ENCODE data around the gene TMEM178B.
A peak's percentile ranks its signal among the peaks of the same experiment; 100 is the strongest.

TMEM178B gene

DNA sequence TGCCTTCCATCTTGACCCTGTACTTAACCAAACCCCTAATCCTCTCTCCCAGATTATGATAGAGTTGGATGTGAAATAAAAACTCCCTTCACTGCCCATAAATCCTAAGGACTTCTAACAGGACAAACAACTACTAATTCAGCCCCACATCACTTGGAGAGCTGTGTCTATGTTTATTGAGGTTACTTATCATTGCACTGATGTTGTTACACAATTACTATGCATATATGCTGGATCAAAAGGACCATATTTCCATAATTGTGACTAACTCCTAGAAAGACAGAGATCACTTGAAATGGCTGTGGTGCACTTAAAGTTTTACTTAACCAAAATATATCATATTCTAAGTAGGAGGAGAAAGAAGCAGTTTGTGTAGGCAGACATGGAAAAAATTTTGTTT is 332.5 kb downstream of the TMEM178B start:
- DNase-seq, result no peak

DNA sequence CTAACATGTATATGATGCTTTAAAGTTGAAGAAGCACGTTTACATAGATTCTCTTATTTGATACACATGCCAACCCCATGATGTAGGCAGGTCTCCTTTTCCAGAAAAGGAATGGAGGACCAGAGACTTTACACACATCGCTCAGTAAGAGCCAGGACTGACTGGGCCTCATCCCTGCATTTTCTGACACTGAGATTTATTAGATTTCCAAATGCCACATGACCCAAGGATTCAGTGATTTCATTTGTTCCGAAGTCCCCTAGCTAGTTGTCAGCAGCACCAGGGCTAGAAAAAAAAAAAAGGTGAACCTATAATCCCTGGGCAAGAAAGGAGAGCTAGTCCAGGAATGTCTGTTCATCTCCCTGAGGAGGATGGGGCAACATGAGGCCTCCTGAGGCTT is 334.0 kb downstream of the TMEM178B start:
- DNase-seq, result no peak

DNA sequence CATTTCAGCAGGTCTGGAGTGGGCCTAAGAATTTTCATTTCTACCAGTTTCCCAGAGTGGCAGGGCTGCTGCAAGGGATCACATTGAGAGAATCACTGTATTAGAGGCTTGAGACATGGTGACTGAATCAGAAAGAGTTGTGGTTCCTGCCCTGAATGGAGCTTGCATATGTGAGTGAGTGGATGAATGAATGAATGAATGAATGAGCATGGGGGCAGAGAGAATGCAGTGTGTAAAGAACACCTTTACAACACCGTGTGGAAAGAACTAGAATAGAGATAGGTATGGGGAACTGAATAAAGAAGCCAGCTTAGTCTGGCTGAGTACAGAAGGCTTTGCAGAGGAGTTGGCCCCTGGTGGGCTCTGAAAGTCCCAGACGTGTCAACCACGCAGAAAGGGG is 334.6 kb downstream of the TMEM178B start:
- DNase-seq, result no peak

DNA sequence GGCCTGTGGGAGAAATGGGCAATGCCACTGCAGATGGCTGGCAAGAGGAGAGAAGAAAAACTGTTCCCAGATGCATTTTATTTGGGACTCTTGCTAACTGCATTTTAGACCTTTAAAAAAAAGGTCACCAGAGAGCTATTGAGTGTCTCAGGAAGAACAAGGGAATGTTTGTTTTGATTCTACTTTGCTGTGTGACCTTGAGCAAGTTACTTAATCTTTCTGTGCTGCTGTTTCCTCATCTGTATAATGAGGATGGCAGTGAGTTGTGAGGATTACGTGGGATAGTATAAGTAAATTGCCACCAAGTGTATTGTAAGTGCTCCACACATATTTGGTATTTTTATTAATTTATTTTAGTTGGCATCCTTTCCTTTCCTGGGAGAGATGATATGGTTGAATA is 335.4 kb downstream of the TMEM178B start:
- no peak for DNase-seq

DNA sequence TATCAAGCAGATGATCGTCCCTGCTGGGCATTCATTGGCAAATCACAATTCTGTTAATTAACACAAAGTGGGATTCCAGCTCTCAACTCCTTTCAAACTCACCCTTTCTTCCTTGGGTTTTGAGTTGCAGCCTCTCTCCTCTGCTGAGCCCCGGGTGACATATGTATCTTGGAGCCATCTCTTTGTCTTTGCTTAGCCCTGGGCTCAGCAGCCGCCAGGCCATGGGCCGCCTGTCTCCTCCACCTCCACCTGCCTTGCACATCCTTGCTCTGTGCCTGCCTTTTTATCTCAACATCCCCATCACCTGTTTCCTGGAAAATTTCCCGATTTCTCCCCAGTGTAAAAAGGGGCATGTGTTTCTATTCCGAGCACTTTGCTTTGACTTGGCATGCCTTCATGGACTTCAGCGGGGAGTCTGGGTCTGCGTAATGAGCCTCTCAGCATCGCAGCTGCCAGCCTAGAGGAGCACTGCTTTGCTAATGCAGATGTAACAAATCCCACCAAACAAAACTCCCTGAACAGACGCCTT is 336.0 kb downstream of the TMEM178B start:
- no peak for DNase-seq

DNA sequence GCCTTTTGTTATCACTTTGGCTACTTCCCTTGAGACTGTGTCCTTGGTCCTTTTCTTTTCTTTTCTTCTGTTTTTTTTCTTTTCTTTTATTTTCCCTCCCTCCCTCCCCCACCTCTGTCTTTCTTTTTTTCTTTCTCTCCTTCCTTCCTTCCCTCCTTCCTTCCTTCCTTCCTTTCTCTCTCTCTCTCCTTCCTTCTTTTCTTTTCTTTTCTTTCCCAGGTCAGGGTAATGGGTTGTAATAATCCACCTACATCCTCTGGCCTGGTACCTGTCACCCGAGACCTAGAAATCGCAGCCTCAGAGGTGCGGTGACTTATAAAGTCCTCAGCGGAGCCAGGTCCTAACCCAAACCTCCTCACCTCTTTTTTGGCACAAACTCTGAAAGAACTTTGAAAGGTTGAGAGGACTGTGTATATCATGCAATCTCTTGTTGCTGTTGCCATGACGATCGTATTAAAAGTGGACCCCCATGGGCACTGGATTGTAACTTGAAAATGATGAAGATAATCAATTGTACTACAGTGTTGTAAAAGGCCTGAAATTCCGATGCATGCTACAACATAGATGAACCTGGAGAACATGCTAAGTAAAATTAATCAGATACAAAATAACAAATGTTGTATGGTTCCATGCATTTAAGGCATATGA is 336.6 kb downstream of the TMEM178B start:
- DNase-seq, result no peak

DNA sequence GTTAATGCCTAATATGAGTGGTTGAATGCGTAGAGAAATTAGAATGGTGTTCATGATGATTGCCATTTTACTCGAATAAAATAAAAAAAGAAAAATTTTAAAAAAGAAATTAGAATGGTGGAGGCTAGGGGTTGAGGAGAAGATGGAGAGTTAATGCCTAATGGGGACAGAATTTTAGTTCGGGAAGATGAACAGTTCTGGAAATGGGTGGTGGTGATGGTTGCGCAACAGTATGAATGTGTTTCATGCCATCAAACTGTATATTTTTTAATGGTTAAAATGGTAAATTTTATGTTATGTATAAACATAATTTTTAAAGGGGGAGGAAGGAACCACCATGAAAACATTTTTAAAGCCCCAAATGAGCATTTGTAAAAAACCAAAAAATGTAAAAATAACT is 337.3 kb downstream of the TMEM178B start:
- no peak for DNase-seq

DNA sequence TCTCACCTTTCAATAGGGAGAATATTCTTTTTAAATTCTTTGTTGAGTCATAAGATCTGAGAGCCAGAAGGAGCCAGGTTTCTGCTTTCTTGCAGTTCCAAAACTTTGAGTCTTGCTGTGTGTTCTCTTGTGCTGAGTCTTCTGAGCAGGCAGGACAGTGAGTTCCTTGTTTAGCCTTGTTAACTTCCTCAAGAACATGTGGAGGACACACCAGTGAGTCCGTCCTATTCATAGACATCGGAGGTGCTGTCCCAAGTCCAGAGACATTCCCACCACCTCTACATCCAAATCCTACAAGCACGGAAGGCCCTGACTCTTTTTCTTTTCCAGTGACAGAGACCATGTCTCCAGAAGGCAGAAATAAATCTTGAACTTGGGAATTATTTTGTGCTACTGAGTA is 342.1 kb downstream of the TMEM178B start:
- no peak for DNase-seq

DNA sequence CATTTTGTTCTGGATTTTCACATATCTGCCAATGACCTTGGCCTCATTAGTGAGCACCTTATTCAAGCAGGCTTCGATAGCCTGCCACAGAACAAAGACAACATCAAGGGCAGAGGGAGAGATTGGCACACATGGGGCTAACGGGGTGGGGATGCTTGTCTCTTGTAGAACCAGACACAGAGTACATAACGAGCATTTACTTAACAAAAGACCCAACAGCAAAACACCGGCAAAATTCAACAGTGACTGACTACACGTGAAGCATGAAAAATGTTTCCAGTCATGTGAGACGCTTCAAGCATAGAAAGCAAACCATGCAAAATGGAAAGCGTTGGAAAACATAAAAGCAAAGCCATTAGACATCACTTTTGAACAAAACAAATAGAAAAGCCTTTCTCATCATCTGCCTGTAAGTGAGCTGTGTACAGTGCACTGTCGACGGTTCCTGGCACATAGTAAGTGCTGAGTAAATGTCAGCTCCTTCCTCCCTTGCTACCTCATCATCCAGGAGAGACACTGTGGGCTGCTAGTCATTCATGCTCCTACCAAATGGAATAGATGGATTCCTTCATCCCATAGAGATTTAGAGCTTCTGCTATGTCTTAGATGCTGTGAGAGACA is 342.9 kb downstream of the TMEM178B start:
- DNase-seq, result peak; percentile 96

DNA sequence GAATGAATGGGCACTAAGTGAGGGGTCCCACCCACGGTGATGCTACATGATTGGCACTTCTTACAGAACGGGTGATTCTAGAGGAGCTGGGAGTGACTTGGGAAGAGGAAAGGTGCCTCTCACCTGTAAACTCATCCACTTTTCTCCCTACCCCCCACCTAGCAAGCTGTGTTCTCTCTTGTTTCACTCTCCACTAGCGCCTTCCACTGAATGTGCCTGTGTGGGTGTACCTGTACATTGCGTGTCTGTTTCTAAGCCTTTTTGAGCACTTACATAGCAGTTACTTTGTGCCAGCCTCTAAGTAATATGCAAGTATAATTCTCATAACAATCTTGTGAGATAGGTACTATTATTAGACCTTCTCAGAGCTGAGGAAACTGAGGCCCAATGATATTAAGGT is 343.6 kb downstream of the TMEM178B start:
- DNase-seq, result no peak

DNA sequence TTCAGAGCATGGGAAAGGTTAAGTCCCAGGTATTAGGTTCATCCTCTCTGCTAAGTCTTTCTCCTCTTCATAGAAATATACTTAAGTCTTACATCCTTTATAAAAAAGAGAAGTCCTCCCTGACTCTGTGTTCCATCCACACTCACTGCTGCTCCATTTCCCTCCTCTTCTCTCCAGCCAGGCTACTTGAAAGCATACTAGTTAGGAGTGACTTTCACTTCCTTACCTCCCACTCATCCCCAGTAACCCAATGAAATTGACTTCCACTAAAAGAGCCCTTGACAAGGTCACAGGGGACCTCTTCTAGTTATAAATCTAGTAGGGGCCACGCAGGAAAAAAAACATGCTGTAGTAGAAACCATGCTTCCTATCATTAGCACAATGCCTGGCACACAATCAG is 344.2 kb downstream of the TMEM178B start:
- DNase-seq, result no peak

DNA sequence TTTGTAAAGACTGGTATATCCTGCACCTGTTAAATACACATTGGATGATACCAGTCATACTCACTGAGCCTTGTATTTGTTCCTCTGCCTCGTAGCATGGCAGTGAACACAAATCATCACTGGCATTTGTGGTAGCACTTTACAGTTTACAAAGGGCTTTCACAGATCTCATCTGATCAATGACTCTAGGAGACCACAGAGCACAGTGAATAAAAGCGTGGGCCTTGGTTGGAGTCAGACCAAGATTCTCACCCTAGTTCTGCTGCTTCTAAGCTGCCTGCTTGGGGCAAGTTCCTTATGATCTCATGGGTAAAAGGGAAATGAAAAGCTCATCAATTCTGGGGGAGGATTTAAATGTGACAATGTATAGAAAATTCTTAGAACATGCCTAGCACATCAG is 347.4 kb downstream of the TMEM178B start:
- no peak for DNase-seq

DNA sequence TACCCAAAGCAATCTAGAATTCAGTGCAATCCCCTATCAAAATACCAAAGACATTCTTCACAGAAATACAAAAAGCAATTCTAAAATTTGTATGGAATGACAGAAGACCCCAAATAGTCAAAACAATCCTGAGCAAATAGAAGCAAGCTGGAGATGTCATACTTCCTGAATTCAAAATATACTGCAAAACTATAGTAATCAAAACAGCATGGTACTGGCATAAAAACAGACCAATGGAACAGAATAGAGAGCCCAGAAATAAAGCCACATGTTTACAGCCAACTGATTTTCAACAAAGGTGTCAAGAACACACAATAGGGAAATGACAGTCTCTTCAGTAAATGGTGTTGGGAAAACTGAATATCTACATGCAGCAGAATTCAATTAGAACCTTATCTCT is 353.3 kb downstream of the TMEM178B start:
- no peak for DNase-seq

DNA sequence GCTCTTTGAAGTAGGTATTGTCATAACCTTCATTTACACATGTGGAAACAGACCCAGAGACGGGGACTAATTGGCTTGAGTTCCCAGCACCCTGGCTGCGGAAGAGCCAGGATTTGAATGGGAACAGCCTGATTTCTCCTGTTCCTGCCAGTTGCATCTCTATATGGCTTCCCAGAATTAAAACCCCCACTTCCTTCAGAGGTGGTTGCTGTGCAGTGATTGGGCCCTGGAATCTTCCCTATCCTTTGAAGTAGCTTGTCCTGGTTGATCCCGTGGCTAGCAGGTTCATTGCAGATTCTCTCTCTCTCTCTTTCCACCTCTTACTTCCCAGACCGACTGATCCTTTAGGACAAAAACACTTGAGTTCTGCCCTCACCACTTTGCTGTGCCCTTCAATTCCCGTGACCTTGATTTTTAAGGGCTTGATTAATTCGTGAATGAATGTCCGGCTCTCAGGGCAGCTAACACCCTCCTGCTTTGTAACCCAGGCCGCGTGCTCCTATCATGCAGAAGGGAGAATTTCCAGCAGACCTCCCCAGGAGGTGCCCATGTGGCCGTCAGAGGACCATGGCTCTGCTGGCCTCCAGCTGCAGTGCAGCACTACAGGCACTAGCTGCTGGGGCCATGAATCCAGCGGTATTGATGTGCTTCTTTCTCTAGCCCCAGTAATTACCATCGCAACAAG is 356.7 kb downstream of the TMEM178B start:
- peak; percentile 53 for DNase-seq

DNA sequence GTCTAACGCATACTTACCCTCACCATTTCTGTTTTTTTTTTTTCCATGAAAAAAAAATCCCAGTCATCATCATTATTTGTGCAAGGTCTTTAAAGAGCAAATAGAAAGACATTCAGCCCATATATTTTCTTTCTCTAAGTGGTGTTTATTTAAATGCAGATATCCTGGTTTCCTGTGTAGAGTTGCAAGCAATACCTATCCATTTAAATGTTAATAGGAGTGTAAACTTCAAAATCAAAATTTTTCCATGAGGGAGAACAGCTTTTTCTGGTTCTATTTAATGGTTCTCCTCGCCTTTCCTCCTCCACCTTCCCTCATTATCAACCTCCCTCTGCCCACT is 357.2 kb downstream of the TMEM178B start:
- no peak for DNase-seq

DNA sequence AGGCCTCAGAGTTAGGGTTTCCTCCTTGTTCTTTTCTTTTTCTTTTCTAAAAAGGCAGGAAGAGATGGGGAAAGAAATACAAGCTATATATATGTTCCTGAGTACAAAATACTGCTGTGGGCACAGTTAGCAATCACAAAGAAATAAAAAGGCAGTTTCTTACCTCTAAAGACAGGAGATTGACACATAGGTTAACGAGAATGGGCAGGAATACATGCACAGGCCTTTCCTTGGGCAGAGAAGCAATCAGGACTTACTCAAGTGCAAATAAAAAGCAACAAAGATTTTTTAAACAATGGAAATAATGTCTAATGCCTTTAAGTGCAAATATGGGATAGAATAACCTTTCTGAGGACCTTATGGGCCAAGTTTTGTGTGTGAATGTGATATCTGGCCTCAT is 357.8 kb downstream of the TMEM178B start:
- no peak for DNase-seq

DNA sequence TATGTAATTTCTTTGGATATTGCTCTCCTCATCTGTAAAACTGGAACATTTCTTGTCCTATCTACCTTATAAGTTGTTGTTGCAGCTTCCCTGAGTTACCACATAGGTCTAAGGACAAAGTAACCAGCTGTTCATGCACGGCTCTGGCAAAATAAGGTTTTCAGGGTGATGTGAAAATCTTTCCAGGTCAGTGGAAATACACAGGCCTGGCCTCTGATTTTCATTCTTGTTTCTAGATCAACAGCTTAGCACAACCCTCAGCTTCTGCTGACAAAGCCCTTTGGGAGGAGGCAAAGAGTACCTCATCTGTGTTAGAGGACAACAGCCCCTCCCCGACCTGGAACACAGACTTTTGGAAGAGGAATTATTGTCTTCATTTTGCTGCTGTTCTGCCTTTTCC is 359.8 kb downstream of the TMEM178B start:
- no peak for DNase-seq

DNA sequence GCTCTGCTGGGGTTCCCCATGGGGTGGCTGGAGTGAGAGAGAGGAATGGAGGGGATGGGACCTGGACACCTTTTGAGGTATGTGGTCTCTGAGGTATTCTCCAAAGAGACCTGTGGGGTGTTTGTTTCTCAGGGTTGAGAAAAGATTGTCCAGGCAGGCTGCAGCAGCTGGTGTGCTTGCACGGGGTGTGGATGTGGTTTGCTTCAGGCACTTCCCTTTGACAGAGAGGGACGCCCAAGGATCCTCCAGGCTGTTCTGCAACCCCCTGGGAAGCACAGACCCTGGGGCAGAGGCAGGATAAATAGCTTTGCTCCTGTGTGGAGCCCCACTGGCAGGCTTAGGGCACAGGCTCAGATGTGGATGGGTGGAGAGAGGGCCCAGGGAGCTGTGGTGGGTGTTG is 362.3 kb downstream of the TMEM178B start:
- DNase-seq, result no peak

DNA sequence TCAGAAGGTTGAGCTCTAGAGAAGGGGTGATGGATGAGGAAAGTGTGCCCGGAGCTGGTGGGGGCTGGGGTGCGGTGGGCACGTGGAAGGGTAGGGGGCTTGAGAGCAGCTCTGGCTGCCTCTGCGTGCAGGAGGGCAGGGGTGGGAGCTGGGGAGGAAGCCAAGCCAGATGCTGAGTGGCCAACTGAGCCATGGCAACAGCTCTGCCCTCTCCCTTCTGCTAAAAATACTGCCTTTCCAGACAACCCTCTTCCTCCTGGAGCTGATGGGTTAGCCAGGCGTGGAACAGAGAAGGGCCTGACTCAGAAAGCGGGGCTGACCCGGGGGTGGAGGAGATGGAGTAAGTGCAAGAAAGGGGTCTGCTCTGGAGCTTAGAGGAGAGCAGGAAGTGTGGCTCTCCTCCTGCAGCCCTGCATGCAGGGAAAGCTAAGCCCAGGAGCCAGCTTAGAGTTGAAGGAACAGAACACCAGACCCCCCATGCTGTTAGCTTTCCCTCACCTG is 362.8 kb downstream of the TMEM178B start:
- no peak for DNase-seq

DNA sequence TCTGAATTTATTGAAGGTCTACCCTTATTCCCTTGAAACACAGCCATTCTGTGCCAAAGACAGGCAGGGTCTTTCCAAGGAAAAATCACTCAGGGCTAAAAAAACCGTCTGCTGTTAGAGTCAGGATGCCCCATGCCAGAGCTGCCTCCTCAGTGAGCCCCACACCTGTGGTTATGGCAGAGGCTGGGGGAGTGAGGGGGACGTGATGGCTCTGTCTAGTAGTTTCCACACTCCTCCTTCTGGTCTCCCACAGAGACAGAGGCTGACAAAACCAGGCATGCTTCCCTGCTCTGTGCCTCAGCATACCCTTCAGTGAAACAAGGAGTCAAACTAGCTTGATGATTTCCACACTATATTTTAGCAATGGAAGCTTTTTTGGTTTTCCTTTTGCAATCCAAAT is 365.3 kb downstream of the TMEM178B start:
- no peak for DNase-seq

DNA sequence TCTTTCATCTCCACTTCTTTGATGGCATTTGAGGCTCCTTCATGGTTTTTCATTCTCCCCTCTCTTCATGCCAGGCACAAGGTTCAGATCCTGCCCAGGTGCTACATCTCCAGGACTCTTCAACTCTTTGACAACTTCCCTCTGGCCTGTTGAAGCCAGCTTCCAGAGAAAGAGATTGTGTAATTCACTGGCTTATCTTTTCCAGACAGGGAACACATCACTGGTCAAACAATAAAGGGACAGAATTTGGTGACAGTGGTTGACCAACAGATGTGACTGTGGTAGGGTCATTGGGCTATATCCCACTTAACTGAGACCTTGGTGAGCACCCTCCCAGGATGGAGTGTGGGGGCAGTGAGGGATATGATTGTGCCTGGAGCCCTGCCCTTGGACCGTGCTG is 365.9 kb downstream of the TMEM178B start:
- no peak for DNase-seq

DNA sequence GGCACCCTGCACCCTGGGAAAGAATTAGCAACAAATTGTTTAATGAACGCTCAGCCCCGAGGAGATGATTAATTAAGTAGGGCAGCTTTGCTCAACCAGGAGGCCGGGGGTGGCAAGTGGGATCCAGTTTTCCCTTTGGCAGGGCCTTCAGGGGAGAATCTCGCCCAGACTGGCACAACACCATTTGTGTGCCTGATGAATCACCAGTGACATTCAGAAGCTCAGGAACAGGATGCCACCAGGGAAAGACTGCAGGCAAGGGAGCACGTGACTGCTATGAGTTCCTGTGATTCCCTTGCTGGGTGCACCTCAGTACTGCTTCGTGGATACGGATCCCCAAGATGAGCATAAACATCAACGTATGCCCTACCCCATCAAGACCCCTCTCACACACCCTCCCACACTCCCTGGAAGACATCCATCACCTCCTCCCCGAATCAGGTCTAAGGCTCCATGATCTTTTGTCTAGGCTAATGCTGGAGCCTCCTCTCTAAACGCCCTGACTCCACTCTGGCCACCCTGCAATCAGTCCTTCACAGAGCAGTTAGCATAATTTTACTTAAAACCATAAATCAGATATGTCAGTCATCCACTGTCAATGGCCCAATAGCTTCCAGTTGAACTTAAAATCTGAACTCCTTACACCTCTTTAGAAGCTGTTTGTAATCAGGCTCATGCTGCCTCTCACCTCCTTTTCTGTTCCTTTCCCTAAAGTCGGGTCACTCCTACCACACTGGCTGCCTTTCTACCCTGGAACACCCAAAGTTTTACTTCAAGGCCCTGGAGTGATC is 368.2 kb downstream of the TMEM178B start:
- DNase-seq, result no peak

DNA sequence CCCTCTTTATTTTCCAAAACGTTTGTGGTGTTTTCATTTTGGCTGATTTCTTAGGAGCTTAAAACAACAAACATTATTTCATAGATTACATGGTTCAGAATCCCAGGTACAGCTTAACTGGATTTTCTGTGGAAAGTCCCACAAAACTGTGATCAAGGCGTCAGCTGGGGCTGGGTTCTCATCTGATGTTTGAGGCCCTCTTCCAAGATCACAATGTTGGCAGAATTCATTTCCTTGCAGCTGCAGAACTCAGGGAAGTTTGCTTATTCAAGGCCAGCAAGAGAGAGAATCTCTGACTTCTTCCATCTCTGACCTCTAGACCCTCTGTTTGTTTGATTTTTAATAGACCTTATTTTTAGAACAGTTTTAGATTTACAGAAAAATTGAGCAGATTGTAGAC is 368.9 kb downstream of the TMEM178B start:
- no peak for DNase-seq

DNA sequence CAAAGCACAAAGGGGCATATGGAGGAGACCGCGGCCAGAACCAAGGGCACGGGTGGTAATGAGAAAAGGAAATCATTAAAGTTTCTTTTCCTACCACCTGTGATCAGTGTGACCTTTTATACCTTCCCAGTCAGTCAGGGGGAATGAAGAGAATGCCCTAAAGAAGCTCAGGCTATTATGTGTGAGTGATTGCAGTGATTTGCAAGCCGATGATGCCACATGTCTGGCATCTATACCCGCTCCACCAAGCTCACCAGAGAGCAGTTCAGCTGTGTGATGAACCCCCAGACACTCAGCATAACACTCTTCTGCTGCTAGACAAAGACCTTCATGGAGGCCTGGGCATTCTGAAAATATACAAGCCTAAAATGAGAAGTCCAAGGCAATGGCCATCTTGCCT is 371.1 kb downstream of the TMEM178B start:
- no peak for DNase-seq

All from DMS153 (cell line).